GM10266 (cell line): ENCODE data around the gene FBXO10.
A peak's percentile ranks its signal among the peaks of the same experiment; 100 is the strongest.
"Not testable (repeated sequence)": the region's sequence is repeated elsewhere in the genome, so short reads cannot be mapped to it uniquely, and the experiment has no call there.

ENCODE experiments used
- DNase-seq: peaks from one replicate; pipeline ENCODE4 v3.0.0; 2012; ENCODE audit errors: extremely low spot score
- TF ChIP-seq, protein P1 (sequence below): IDR thresholded peaks from 2 replicates; pipeline ENCODE4 v1.5.1; 2012; ENCODE audit warnings: mild to moderate bottlenecking, low read depth; ENCODE audit not compliant: control insufficient read depth, insufficient read depth; ENCODE audit errors: missing control alignments

FBXO10 gene

DNA sequence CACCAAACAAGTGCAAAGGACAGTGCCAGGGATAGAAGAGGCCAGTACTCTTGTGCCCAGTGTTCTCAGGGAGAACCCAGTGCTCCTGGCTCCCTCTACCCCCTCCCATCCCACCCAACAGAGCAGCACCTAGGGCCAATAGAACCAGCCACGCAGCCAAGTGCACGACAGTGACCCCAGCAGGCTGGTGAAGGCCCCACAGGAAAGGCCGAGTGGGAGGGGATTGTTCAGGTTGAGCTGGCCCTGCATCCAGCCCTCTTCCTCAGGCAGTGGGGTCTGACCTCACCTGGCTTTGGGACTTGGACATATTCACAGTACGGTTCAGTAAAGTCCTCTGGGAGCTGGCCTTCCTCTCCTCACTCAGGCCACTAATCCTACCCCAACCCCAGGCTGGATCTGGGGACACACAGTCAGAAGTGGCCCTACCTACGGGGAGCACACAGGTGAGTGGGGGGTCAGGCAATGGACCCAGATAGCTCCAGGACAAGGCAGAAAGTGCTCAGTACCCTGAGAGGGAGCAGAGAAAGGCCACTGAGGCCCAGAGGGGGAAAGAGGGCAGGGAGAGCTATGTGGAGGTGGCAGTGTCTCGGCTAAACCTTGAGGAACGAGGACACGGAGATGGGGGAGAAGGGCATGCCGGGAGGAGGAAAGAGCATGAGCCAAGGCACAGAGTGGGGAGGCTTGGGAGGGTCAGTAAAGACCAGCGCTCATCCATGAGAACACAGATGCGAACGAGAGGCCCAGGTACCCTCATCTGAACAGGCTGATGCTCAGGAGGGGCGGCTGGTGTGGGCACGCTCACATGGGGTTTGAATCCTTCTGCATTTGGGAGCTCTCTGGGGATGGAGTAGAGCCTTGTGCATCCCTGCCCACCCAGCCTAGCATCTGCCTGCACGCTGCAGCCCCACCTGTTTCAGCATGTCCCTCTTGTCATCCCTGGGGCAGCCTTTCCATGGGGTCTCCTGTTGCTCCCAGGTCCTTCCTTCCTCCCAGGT lies 64.9 kb downstream of the FBXO10 start:
- peak; percentile 35 for DNase-seq

DNA sequence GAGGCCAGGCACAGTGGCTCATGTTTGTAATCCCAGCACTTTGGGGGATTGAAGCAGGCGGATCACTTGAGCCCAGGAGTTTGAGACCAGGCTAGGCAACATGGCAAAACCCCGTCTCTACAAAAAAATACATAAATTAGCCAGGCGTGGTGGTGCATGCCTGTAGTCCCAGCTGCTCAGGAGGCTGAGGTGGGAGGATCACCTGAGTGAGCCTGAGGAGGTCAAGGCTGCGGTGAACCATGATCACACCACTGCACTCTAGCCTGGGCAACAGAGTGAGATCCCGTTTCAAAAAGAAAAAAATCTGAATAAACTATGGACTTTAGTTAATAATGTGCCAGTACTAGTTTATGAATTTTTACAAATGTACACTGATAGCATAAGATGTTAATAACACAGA lies 66.1 kb downstream of the FBXO10 start:
- not testable (repeated sequence) for DNase-seq

More for the DNA sequence above, 64.9 kb downstream of the FBXO10 start:
- TF ChIP-seq, protein P1, sequence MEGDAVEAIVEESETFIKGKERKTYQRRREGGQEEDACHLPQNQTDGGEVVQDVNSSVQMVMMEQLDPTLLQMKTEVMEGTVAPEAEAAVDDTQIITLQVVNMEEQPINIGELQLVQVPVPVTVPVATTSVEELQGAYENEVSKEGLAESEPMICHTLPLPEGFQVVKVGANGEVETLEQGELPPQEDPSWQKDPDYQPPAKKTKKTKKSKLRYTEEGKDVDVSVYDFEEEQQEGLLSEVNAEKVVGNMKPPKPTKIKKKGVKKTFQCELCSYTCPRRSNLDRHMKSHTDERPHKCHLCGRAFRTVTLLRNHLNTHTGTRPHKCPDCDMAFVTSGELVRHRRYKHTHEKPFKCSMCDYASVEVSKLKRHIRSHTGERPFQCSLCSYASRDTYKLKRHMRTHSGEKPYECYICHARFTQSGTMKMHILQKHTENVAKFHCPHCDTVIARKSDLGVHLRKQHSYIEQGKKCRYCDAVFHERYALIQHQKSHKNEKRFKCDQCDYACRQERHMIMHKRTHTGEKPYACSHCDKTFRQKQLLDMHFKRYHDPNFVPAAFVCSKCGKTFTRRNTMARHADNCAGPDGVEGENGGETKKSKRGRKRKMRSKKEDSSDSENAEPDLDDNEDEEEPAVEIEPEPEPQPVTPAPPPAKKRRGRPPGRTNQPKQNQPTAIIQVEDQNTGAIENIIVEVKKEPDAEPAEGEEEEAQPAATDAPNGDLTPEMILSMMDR = peak; percentile 38

DNA sequence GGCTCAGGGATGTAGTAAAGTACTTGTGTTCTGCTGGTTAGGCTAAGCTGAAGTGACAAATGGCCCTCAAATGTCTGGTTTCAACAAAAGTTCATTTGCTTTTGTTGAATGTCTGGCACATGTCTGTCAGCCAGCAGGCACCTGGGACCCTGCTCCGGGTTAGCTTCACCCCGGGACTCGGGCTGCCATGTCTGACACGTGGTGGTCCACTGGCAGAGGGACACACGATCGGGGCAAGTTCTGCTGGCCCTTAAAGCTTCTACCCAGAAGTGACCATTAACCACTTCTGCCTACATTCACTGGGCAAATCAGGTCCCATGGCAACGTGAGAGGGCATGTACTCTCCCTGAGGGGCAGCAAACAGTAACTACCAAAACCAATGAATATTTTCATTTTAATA lies 66.6 kb downstream of the FBXO10 start:
- DNase-seq = no peak
- TF ChIP-seq, protein P1 = no peak

DNA sequence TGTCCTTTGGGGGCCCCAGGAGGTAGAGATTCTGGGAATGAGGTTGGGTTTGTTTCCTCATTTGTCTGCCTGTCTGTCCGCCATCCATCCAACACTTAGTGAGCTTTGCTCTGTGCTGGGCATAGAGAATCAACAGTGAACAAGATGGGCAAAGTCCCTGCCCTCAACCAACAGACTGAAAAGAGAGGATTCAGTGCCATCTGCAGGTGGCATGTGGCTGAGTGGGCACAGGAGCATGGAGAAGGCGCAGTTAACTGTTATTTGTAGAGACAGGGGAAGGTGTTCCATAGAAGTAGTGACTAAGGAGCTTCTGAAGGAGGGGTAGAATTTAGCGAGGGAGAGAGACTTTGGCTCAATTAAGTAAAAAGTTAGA lies 67.4 kb downstream of the FBXO10 start:
- no peak for DNase-seq
- TF ChIP-seq, protein P1 = no peak

DNA sequence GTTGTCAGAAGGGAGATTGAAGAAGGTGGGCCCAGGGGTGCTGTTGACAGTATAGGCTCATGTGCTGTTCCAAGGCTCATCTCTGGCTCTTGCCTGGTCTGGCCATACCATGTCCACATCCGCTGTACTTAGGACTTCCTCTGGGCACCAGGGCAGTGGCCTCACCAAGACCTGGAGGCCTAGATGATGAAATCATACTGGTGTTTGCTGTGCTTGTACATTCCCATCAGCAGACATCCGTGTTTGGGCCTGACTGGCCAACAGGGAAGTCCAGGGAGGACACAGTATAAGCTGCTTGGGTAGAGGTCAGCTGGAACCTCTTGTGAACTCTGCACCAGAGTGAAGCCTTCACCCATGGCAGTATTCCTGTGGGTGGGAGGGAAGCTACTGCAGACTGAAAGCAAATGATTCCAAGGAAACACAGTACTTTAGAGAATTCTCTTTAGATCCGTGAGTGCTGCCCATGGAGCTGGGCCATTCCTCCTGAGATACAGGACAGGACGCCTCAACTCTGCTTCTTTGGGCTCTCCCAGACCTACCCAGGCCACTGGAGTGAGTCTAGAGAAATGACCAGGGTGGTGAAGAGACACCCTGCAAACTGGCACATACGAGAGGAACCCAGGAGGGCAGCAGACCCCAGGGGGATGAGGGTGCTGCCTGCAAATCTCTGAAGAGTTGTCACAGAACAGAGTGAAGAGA lies 67.9 kb downstream of the FBXO10 start:
- TF ChIP-seq, protein P1 = no peak
- no peak for DNase-seq

DNA sequence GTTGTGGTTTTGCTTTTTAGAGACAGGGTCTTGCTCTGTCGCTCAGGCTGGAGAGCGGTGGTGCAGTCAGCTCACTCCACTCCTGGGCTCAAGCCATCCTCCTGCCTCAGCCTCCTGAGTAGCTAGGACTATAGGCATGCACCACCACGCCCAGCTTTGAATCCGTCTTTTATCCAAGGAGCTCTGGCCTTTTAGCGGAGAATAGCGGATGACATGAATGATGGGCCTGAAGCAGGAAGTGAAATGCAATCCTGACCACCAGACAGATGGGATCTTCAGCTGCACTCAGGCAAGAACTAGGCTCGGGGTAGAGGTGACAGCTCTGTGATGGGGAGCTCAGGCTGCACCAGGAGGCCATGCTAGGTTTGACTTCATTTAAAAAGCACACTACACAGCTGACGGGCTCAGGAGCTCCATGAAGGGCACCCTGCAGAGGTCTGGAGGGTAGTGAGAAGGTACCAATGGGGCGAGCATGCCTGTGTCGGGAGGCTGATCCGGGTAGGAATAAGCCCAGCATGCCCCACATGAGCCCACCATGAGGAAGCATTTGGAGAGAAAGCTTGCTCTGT lies 68.5 kb downstream of the FBXO10 start:
- TF ChIP-seq, protein P1 = no peak
- DNase-seq = no peak

DNA sequence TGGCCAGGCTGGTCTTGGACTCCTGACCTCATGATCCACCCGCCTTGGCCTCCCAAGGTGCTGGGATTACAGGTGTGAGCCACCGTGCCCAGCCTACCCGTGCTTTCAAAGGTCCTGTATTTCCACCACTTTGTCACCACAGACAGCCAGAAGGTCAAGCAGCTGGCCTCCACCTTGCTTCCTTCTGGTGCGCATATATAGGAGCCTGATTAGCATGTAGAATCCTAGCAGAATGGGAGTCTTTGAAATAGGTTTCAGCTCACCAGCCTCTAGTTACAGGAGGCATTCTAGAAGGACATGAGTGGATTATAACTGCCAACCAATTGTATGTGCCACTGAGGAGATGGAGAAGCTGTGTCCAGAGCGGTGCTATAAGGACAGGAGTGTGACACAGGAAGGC lies 71.6 kb downstream of the FBXO10 start:
- TF ChIP-seq, protein P1 = no peak
- no peak for DNase-seq
